Measurements from ENCODE around the gene SLC41A1. TPM values are rescaled to one million over a fixed set of nuclear protein-coding genes. Genes with fewer than 3 reads are reported as not detected.

SLC41A1 gene
- total RNA-seq, 3 donors from 2014 or later: 13.9 to 18.0 (median 16.8) TPM

GRCh38 chr1:205810448-205811157, 2.4 kb downstream of the SLC41A1 start:
- Histone ChIP-seq H3K4me1 (no peaks in the 10 kb centered on the region), H3K9me3 (no peaks in the 10 kb centered on the region), H3K4me3 (peak overlapping the region in 1 of 3 donors; percentile 44), H3K27ac (no peak overlapping the region), H3K27me3 (no peaks in the 10 kb centered on the region), H3K36me3 (no peaks in the 10 kb centered on the region)
- intact Hi-C loops (cut with DNase I; ENCODE audit: low total_unique reads): no loop called here
- no peak for DNase-seq (ENCODE audit: low spot score in 2 of 2)
- no peak for TF ChIP-seq POLR2AphosphoS5 (IDR thresholded peaks at IDR 0.05)
- TF ChIP-seq, protein P1, sequence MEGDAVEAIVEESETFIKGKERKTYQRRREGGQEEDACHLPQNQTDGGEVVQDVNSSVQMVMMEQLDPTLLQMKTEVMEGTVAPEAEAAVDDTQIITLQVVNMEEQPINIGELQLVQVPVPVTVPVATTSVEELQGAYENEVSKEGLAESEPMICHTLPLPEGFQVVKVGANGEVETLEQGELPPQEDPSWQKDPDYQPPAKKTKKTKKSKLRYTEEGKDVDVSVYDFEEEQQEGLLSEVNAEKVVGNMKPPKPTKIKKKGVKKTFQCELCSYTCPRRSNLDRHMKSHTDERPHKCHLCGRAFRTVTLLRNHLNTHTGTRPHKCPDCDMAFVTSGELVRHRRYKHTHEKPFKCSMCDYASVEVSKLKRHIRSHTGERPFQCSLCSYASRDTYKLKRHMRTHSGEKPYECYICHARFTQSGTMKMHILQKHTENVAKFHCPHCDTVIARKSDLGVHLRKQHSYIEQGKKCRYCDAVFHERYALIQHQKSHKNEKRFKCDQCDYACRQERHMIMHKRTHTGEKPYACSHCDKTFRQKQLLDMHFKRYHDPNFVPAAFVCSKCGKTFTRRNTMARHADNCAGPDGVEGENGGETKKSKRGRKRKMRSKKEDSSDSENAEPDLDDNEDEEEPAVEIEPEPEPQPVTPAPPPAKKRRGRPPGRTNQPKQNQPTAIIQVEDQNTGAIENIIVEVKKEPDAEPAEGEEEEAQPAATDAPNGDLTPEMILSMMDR (IDR thresholded peaks at IDR 0.05): peak in 1 of 3 donors; percentile 18

DNA sequence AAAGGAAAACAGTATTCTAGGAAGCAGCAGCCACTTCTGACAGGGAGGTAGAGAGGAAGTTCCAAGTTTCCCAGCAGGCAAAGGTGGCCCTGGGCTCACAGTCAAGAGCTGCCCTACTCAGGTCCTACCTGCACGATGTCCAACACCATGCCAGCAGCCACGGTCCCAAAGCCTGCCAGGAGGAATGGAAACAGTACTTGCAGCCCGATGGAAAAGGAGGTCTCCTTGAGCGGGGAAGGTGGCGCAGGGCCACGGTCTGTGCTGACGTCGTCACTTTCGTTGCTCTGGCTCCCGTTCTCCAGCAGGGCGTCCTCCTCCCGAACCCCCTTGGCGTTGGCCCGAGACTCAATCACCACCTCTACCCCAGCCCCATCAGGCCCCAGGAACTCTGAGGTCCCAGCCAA, 3.1 kb downstream of the SLC41A1 start:
- peaks cover 0 to 2% of the 10 kb centered on the region in 2 donors for H3K4me1 ChIP-seq
- intact Hi-C loops (cut with DNase I; ENCODE audit: low total_unique reads): no loop called here
- H3K4me3 ChIP-seq: peak overlapping the region in 1 of 3 donors; percentile 44
- no peak for TF ChIP-seq POLR2A (IDR thresholded peaks at IDR 0.05)
- no peak for TF ChIP-seq POLR2AphosphoS5 (IDR thresholded peaks at IDR 0.05)
- TF ChIP-seq, protein P1 (IDR thresholded peaks at IDR 0.05): no peak
- H3K36me3 ChIP-seq: no peaks in the 10 kb centered on the region
- no peaks in the 10 kb centered on the region for H3K27me3 ChIP-seq
- H3K9me3 ChIP-seq: no peaks in the 10 kb centered on the region
- H3K27ac ChIP-seq: no peak overlapping the region
- no peak for DNase-seq (ENCODE audit: low spot score in 2 of 2)

DNA sequence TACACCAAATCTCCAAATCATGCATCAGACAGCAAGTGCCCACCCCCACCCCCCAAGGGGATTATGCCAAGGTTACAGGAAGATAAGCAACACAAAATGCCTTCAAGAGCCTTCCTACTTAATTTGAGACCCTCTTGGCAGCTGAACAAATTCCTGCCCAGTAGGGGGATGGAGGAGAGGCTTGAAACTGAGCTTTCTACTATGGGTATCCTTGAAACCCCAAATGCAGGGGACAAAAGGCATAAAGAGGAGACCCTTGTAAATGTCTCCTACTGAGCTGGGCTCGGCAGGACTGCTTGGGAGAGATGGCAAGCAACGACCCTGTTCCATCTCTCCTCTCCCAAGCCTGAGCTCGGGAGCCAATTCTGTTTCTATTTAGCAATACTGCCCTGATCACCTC, 3.5 kb downstream of the SLC41A1 start:
- DNase-seq (ENCODE audit: low spot score in 2 of 2): no peak
- Histone ChIP-seq H3K36me3 (no peaks in the 10 kb centered on the region), H3K4me1 (peaks cover 0 to 5% of the 10 kb centered on the region in 2 donors), H3K9me3 (no peaks in the 10 kb centered on the region), H3K27ac (no peak overlapping the region), H3K27me3 (no peaks in the 10 kb centered on the region), H3K4me3 (peak overlapping the region in 1 of 3 donors; percentile 44)
- intact Hi-C loops (cut with DNase I; ENCODE audit: low total_unique reads): no loop called here
- TF ChIP-seq, protein P1 (IDR thresholded peaks at IDR 0.05): no peak
- TF ChIP-seq POLR2A (IDR thresholded peaks at IDR 0.05) (no peak), POLR2AphosphoS5 (IDR thresholded peaks at IDR 0.05) (no peak)

DNA sequence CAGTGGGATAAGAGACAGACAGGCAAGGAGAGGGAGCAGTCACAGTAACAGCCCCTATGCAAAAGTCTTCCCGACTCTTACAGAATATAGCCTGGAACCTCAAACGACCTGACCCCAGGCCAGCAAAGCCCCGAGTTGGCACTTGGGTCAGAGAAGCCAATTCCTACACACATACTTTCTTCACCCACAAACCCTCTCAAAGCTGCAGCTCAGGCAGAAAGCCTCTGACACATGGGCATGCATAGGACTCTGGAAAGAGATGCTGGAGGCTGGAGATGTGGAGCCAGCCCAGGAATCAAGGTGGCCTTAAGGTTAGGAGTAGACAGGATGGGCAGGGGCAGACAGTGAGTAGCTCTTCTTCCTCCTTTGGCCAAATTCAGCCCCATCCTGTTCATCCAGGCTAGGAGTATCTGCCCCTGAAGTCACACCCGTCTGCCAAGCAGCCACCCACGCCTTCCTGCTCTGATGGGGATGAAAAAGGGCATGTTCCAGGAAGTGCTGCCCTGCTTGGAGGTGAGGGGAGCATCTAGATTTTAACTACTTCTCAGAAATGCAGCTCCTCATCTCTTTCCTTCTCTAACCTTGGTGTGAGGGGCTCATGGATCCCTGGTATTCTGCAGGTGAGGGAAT, 7.8 kb downstream of the SLC41A1 start:
- no peaks in the 10 kb centered on the region for H3K36me3 ChIP-seq
- H3K27me3 ChIP-seq: no peaks in the 10 kb centered on the region
- intact Hi-C loops (cut with DNase I; ENCODE audit: low total_unique reads): no loop called here
- DNase-seq (ENCODE audit: low spot score in 2 of 2): peak in 1 of 2 donors; percentile 63
- H3K9me3 ChIP-seq: no peaks in the 10 kb centered on the region
- TF ChIP-seq POLR2AphosphoS5 (IDR thresholded peaks at IDR 0.05) (no peak), POLR2A (IDR thresholded peaks at IDR 0.05) (no peak)
- TF ChIP-seq, protein P1 (IDR thresholded peaks at IDR 0.05): no peak
- peak overlapping the region in 1 of 3 donors; percentile 19 for H3K4me3 ChIP-seq
- H3K27ac ChIP-seq: peak overlapping the region; percentile 48 to 65
- H3K4me1 ChIP-seq: peaks cover 0 to 5% of the 10 kb centered on the region in 2 donors

DNA sequence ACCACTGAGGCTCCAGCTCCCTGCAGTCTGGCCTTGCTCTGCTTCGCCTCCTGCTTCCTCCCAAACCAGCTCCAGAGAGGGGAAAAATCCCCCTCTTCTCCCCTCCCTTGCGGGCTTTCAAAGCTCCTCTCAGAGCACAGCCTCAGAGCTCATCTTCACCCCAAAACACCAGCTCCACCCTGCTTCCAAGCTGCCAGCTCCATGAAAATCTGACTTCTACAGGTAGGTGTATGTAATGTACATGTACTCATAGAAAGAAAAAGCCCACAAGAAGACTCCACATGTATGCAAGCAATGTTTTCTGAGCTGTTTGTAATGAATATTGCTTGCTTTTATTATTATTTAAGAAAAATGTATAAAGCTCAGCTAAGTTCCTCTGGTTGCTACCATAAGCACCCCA, 8.4 kb downstream of the SLC41A1 start:
- Histone ChIP-seq H3K27ac (peak overlapping the region in 1 of 2 donors; percentile 32), H3K36me3 (no peaks in the 10 kb centered on the region), H3K9me3 (no peaks in the 10 kb centered on the region), H3K4me1 (peaks cover 0 to 5% of the 10 kb centered on the region in 2 donors), H3K4me3 (no peak overlapping the region), H3K27me3 (no peaks in the 10 kb centered on the region)
- no peak for DNase-seq (ENCODE audit: low spot score in 2 of 2)
- intact Hi-C loops (cut with DNase I; ENCODE audit: low total_unique reads): no loop called here
- TF ChIP-seq, protein P1 (IDR thresholded peaks at IDR 0.05): no peak
- no peak for TF ChIP-seq POLR2A (IDR thresholded peaks at IDR 0.05)
- no peak for TF ChIP-seq POLR2AphosphoS5 (IDR thresholded peaks at IDR 0.05)

All from breast epithelium (tissue), 4 donors.